PC-3 (cell line): ENCODE results near the gene DIS3L2. TPM values are rescaled to one million over a fixed set of nuclear protein-coding genes. Genes with fewer than 3 reads are reported as not detected.
"Not testable (repeated sequence)": the region's sequence is repeated elsewhere in the genome, so short reads cannot be mapped to it uniquely, and the experiment has no call there.

Source experiments
- ATAC-seq: fragments of 200-7000 bp; cut with Tn5 transposase; 2 replicates; pipeline ENCODE4 v1.9.1; 2020; ENCODE audit warnings: mild to moderate bottlenecking, moderate library complexity
- BruUV-seq: library from RNA; stranded (reverse); fragments of 400-500 nt; replicated peaks from 2 replicates; lab custom pipeline; 2021; lab: Mats Ljungman, UMichigan
- CTCF ChIA-PET: fragments of 300-600 bp; sonication (Branson Sonifier 250); formaldehyde crosslinking; loops from one replicate; lab custom pipeline; 2022; ENCODE audit warnings: antibody characterized with exemption; lab: Charles Lee
- POLR2A ChIA-PET: fragments of 300-600 bp; sonication (Branson Sonifier 250); formaldehyde crosslinking; loops from one replicate; lab custom pipeline; 2022; ENCODE audit warnings: antibody characterized with exemption; ENCODE audit not compliant: unreplicated experiment; lab: Charles Lee
- DNase-seq: peaks from one replicate; pipeline ENCODE4 v3.0.0-alpha.2; 2015
- H2AFZ ChIP-seq: fragments of 300-600 bp; sonication (generic); 2 replicates; pipeline ENCODE4 v1.6.0; 2016; ENCODE audit warnings: antibody characterized with exemption, low read length
- H3F3A ChIP-seq: fragments of 300-600 bp; sonication (generic); one replicate; pipeline ENCODE4 v1.6.0; 2017; ENCODE audit warnings: antibody characterized with exemption, low read length, control low read depth, mild to moderate bottlenecking; ENCODE audit not compliant: unreplicated experiment
- H3K27ac ChIP-seq: fragments of 300-600 bp; sonication (generic); 2 replicates; pipeline ENCODE4 v1.5.1; 2016; ENCODE audit warnings: mild to moderate bottlenecking, low read length
- H3K27me3 ChIP-seq: fragments of 300-600 bp; sonication (generic); 2 replicates; pipeline ENCODE4 v1.6.1; 2016; ENCODE audit warnings: low read length, mixed read lengths
- H3K36me3 ChIP-seq: fragments of 300-600 bp; sonication (generic); 2 replicates; pipeline ENCODE4 v1.6.1; 2016; ENCODE audit warnings: low read depth, mixed run types, low read length, mixed read lengths
- H3K4me1 ChIP-seq: fragments of 300-600 bp; sonication (generic); 2 replicates; pipeline ENCODE4 v1.5.1; 2016; ENCODE audit warnings: low read length; ENCODE audit not compliant: insufficient read depth
- H3K4me2 ChIP-seq: fragments of 300-600 bp; sonication (generic); 2 replicates; pipeline ENCODE4 v1.6.0; 2016; ENCODE audit warnings: low read length
- H3K4me3 ChIP-seq: fragments of 300-600 bp; sonication (generic); 2 replicates; pipeline ENCODE4 v1.5.1; 2016; ENCODE audit warnings: mild to moderate bottlenecking, low read length, mixed read lengths
- H3K79me2 ChIP-seq: fragments of 300-600 bp; sonication (generic); 2 replicates; pipeline ENCODE4 v1.6.1; 2017; ENCODE audit warnings: low read length, mixed read lengths
- H3K9ac ChIP-seq: fragments of 300-600 bp; sonication (generic); 2 replicates; pipeline ENCODE4 v1.6.0; 2016; ENCODE audit warnings: mild to moderate bottlenecking, low read length
- H3K9me2 ChIP-seq: fragments of 300-600 bp; sonication (generic); replicated peaks from 2 replicates; pipeline ENCODE4 v1.6.1; 2016; ENCODE audit warnings: mixed run types, low read length, mixed read lengths
- H3K9me3 ChIP-seq: fragments of 300-600 bp; sonication (generic); 2 replicates; pipeline ENCODE4 v1.6.1; 2016; ENCODE audit warnings: low read length, mixed read lengths
- H4K20me1 ChIP-seq: fragments of 300-600 bp; sonication (generic); 2 replicates; pipeline ENCODE4 v1.6.1; 2016; ENCODE audit warnings: low read length, mixed read lengths
- CTCF ChIP-seq: fragments of 300-600 bp; sonication (generic); conservative IDR thresholded peaks from 2 replicates; pipeline ENCODE4 v1.5.1; 2017; ENCODE audit warnings: antibody characterized with exemption, low read depth, mild to moderate bottlenecking, low read length
- EZH2 ChIP-seq: fragments of 300-600 bp; sonication (generic); IDR thresholded peaks from one replicate; pipeline ENCODE4 v1.6.1; 2017; ENCODE audit warnings: antibody characterized with exemption, mild to moderate bottlenecking, low read length; ENCODE audit not compliant: unreplicated experiment
- EZH2phosphoT487 ChIP-seq: fragments of 300-600 bp; sonication (generic); IDR thresholded peaks from 2 replicates; pipeline ENCODE4 v1.6.1; 2018; ENCODE audit warnings: mild to moderate bottlenecking, antibody characterized with exemption, low read length, borderline replicate concordance
- intact Hi-C: fragments of 100-400 bp; cut with micrococcal nuclease; formaldehyde crosslinking; loops from 2 replicates; pipeline ENCODE4 v1.9.0; 2023
- total RNA-seq: library from RNA; depleted of rRNA; stranded (reverse); fragments of >200 nt; gene quantifications from 2 replicates; pipeline ENCODE4 v1.2.3, GENCODE V29; 2014

The DIS3L2 gene
- total RNA-seq, 1 experiment from 2014 or later = 22.8 TPM

DNA sequence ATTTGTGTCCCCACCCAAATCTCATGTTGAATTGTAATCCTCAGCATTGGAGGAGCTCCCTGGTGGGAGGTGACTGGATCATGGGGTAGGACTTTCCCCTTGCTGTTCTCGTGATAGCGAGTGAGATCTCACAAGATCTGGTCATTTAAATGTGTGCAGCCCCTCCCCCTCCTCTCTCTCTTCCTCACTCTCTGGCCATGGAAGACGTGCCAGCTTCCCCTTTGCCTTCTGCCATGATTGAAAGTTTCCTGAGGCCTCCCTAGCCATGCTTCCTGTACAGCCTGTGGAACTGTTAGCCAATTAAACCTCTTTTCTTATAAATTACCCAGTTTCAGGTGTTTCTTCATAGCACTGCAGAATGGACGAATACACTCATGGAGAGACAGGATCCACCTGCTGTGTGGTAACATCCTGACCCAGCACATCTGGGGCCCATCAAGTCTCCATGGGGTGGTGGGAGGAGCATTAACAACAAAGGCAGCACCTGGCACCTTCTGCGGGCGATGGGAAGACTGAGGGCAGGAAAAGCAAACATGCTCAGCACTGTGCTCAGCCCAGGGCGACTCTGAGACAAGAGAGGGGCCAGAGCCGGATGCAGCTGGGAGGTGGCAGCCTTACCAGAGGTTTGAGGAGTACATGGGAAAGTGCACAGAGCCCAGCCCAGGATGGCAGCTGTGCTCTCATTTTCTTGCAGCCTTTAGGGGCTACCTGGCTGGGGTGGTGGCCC, 400.8 kb downstream of the DIS3L2 start:
- TF ChIP-seq EZH2phosphoT487 (no peak), EZH2 (no peak), CTCF (no peak)
- no peak overlapping the region for H3K4me3 ChIP-seq
- H3K9me2 ChIP-seq = no peaks in the 10 kb centered on the region
- peaks cover 4% of the 10 kb centered on the region; the same call in 1 of the 2 replicates for H3K4me1 ChIP-seq
- DNase-seq = no peak
- H3F3A ChIP-seq = no peaks in the 10 kb centered on the region
- no peak for ATAC-seq
- no peak overlapping the region for H2AFZ ChIP-seq
- ChIA-PET CTCF (no interaction called here), POLR2A (no interaction called here)
- intact Hi-C loops = no loop called here
- no peaks in the 10 kb centered on the region for H3K27me3 ChIP-seq
- no peaks in the 10 kb centered on the region for H3K9me3 ChIP-seq
- no TSS peak for BruUV-seq
- no peak overlapping the region for H3K27ac ChIP-seq
- H3K4me2 ChIP-seq = no peak overlapping the region
- H3K9ac ChIP-seq = no peak overlapping the region
- no peaks in the 10 kb centered on the region for H3K79me2 ChIP-seq
- H4K20me1 ChIP-seq = no peaks in the 10 kb centered on the region
- no peaks in the 10 kb centered on the region for H3K36me3 ChIP-seq

DNA sequence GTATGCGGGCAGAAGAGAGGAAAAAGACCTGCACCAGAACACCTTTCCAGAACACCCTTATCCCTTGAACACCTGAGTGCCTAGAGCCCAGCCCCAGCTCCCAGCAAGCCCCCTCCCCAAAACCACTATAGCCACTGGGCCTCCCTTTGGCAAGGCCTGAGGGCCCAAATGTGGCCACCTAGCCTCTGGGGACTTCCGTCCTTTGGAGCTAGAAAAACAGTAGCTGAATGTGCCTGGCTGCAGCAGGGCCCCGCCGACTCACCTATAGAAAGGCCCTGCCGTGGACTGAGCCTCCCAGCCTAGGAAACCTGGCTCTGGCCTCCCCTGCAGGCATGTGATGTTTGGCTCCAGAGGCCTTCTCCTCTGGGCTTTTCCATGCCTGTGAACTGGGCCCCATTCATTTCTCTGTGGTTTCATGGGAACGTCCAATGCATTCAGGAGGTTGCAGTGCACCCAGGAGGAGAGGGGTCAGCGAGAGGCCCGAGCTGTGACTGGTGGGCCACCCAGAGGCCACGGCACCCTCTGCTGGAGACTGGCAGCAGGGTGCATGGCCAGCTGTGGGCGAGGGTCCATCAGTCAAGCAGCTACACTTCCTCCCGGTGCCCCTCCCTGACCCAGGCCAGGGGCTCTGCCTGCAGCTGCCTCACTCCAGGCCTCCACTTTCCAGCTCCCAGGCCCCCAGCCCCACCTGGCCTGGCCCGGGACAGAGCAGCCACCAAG, 401.7 kb downstream of the DIS3L2 start:
- intact Hi-C loops, H3K9me2 ChIP-seq, BruUV-seq, H3K27ac ChIP-seq, H3K36me3 ChIP-seq, H3K27me3 ChIP-seq, DNase-seq, H3F3A ChIP-seq, H3K4me1 ChIP-seq, POLR2A ChIA-PET, CTCF ChIA-PET, H3K9ac ChIP-seq, H4K20me1 ChIP-seq, H3K9me3 ChIP-seq, H2AFZ ChIP-seq, ATAC-seq, H3K4me3 ChIP-seq, H3K79me2 ChIP-seq, H3K4me2 ChIP-seq: not testable (repeated sequence)

- Histone ChIP-seq H2AFZ (no peak overlapping the region), H4K20me1 (no peaks in the 10 kb centered on the region), H3K9me2 (no peaks in the 10 kb centered on the region), H3K4me2 (no peak overlapping the region), H3K4me1 (peaks cover 10% of the 10 kb centered on the region), H3K27ac (no peak overlapping the region), H3K4me3 (no peak overlapping the region), H3F3A (no peaks in the 10 kb centered on the region), H3K9ac (no peak overlapping the region), H3K36me3 (no peaks in the 10 kb centered on the region), H3K27me3 (no peaks in the 10 kb centered on the region), H3K9me3 (no peaks in the 10 kb centered on the region), H3K79me2 (no peaks in the 10 kb centered on the region)
- no peak for ATAC-seq
- TF ChIP-seq EZH2phosphoT487 (no peak), EZH2 (no peak), CTCF (no peak)
- CTCF ChIA-PET = interaction anchor here (0.7 kb wide), 1 partner anchor 75 kb away, joined by 6 read pairs; no protein-coding TSS in a partner anchor
- intact Hi-C loops = no loop called here
- no TSS peak for BruUV-seq
- no peak for DNase-seq
- POLR2A ChIA-PET = interaction anchor here (0.6 kb wide), 1 partner anchor 245 kb away, joined by 3 read pairs; no protein-coding TSS in a partner anchor
These were observed 402.5 kb downstream of the DIS3L2 start for GRCh38 chr2:232363784-232364615.

GRCh38 chr2:232364806-232365594, 403.5 kb downstream of the DIS3L2 start:
- POLR2A ChIA-PET, H3K27ac ChIP-seq, H3K79me2 ChIP-seq, DNase-seq, H2AFZ ChIP-seq, ATAC-seq, H3K27me3 ChIP-seq, H3K4me3 ChIP-seq, H3K9me2 ChIP-seq, H3K36me3 ChIP-seq, H3F3A ChIP-seq, H3K9me3 ChIP-seq, H3K4me2 ChIP-seq, H4K20me1 ChIP-seq, H3K9ac ChIP-seq, intact Hi-C loops, BruUV-seq: not testable (repeated sequence)
- CTCF ChIA-PET = interaction anchor here (0.7 to 0.8 kb wide), 2 partner anchors 14 to 74 kb away, joined by 4 to 6 read pairs; partner anchors contain the start of gene ALPP
- H3K4me1 ChIP-seq = peaks cover 10% of the 10 kb centered on the region
